GM18511 (cell line): ENCODE results near the gene TEX54.
"Not testable (repeated sequence)": the region's sequence is repeated elsewhere in the genome, so short reads cannot be mapped to it uniquely, and the experiment has no call there.

Experiments
- ATAC-seq: cut with Tn5 transposase; IDR thresholded peaks from one replicate; pipeline ENCODE4 v1.9.1; 2021; ENCODE audit warnings: mild to moderate bottlenecking, moderate library complexity; ENCODE audit not compliant: unreplicated experiment

Gene TEX54

DNA sequence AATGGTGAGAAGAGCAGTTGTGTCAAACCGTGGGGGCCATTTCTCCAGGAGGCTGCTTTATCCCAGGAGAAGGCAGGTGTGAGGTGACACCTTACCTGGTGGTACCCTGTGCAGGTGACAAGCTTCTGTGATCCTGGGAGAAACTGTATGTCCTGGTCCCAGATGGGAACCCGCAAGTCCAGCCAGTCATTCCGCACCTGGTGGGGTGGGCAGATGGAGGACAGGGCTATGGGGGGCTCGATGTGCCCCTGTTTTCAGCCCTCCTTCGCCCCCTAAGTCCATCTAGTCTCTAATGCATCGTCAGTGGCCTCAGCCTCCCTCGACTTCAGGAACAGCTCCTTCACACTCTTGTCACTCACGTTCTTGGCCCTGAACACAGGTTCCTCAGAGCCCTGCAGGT lies 2.7 kb upstream of the TEX54 start:
- ATAC-seq = no peak

DNA sequence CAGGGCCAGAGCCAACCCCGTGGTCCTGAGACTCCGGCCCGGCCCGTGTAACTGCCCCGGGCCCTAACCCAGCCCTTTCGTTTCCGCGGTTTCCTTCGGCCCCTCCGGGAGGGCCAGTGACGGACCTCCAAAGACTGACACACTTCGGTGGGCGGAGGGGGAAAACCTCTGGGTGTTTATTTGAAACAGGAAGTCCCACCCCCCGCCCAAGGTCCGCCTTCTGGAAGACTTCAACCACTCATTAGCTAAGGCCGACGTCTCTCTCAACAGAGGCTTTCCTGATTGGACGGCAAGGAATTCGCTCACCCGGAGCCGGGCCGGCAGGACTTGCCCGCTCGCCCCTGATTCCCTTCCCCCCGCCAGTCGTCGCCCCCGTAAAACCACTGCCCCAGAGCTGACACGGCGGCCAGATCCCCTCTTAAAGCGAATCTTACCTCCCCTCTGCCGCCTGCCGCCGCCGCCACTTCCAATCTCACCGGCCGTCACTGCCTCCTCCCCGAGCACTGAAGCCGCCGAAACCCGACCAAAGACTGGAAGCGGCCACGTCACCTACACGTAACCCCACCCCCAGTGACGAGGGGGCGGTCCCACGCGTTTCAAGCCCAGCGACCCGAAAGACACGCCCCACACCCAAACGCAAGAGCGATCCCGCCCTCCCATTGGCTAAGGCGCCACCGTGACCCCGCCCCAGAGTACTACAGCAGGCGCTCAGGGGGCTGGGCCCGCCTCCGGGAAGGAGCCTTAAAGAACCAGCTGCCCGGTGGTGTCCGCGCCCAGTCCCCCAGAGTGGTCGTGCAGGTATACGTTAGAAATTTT lies 913 bp downstream of the TEX54 start, which contains the start of gene STX5:
STX5 (minus strand) TSS at position 532 of the 816 bp plus-strand sequence. CDS start 808 bp downstream, outside the sequence.
- peak; percentile 88 for ATAC-seq

DNA sequence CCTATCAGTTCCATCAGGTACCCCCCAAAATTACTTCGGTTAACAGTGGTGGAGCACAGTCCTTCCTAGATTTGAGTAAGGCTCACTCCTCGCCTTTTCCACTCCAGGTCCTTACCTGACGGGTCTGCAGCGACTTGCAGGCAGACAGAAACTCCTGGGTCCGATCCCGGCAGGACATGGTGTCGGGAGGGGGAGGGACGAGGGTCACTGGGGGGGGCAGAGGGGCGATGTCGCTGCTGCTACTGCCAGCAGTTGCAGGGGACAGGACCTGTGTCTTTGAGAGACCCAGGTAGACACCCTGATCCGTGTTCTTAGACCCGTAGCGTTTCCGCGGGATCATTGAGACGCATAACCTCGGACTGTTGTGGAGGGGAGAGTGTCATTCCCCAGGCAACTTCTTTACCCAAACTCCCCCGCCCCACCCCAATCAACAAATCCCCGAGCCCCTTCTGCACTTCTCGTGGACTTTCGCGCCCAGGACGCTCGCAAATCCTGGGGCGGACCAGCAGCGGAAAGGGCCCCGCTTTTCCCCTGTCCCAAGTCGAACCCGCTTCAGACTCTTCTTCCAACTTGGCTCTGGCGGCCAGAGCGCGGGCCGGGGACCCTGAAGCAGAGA lies 1.6 kb downstream of the TEX54 start:
- ATAC-seq = peak; percentile 1

DNA sequence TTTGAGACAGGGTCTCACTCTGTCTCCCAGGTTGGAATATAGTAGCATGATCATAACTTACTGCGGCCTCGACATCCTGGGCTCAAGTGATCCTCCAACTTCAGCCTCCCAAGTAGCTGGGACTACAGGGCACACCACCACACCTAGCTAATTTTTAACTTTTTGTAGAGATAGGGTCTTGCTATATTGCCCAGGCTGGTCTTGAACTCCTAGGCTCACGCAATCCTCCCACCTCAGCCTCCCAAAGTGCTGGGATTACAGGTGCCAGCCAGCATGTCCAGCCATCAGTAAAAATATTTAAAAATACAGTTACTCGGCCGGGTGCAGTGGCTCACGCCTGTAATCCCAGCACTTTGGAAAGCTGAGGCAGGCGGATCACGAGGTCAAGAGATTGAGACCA lies 4.5 kb downstream of the TEX54 start:
- ATAC-seq = not testable (repeated sequence)

DNA sequence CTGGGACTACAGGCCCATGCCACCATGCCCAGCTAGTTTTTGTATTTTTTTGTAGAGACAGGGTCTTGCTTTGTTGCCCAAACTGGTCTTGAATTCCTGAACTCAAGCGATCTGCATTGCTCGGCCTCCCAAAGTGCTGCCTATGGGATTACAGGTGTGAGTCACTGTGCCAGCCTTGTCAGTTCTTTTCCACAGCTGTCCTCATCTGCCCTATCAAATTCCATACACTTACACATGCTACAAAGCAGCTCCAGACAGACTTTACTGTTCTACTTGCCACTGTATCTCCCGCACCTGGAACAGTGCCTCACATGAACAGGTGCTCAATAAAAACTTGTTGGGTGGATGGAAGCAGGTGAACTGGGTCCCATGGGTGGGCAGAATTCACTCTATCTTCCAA lies 9.0 kb downstream of the TEX54 start:
- ATAC-seq = no peak

DNA sequence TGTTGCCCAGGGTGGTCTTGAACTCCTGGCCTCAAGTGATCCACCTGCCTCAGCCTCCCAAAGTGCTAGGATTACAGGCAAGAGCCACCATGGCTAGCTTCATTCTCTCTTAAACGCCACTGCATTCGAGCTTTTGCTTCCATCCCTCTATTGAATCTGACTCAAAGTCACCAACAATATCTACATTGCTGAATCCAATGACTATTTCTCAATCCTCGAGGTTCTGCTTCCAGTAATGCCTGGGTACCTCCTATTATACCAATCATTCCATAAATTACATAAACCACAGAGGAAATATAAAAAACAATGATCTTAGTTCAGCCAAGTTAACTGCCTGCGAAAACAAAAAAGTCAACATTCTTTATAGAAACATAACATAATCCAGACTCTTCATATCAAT lies 15.5 kb downstream of the TEX54 start:
- no peak for ATAC-seq

DNA sequence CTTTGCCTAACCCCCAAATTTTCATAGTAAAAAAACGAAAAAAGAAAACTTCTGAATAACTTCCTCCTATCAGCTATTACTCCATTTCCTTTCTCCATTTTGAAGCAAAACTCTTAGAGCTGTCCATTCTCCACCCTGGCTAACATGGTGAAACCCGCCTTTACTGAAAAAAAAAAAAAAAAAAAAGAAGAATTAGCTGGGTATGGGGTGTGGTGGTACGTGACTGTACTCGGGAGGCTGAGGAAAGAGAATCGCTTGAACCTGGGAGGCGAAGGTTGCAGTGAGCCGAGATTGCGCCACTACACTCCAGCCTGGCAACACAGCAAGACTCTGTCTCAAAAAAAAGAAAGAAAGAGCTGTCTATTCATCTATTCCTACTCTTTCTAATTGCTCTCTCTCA lies 16.1 kb downstream of the TEX54 start:
- ATAC-seq = no peak

DNA sequence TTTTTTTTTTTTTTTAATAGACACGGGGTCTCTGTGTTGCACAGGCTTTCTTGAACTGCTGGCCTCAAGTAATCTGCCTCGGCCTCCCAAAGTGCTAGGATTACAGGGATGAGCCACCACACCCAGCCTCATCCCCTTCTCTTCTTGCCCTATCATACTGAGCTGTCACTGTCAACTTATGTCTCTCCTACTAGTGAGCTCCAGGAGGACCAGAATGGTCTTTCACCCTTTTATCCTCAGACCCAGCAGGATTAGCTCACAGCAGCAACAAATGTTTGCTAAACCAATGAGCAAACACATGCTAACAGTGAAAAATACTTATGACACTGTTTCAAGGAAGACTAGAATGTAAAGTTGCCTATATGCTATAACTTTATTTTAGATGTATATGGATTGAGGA lies 21.0 kb downstream of the TEX54 start:
- ATAC-seq = no peak

DNA sequence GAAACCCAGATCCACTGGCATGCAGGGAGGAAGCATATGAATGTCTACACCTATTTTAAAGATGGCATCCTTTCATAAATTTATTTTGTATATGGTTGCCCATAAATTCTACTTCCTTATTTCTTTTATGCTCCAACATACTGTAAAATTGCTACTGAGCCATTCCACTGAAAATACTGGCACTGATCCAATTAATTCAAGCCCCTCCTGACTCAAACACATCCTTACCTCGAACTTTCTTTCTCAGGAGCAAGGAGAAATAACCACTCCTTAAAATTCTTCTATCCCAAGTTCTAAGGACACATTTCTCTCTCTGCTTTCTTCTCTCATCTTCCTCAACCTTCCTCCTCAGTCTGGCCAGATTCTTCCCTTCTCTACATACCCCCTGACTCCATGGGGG lies 21.9 kb downstream of the TEX54 start:
- no peak for ATAC-seq

DNA sequence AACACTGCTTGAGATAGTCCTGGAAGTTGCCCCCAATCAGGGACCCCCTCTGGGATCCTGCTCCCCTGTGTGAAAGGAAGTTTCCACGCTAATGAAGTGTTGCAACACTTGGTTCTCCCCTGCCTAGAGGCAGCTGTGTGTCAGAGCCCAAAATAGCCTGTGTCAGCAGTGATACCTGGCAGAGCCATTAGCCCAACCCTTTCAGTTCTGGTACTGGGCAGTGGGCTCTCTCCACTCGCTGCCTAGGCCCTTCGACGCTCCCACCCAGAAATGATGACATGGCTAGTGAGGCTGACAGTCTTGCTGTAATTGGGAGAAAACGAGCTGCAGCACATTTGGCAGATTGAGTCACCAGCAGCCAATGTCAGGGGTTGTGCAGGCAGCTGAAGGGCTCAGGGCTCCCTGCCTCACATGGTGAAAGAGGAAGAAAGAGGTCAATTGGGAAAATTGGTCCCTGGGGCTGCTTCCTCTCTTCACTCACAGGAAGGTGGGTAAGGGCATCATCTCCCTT lies 26.0 kb downstream of the TEX54 start:
- ATAC-seq = no peak

DNA sequence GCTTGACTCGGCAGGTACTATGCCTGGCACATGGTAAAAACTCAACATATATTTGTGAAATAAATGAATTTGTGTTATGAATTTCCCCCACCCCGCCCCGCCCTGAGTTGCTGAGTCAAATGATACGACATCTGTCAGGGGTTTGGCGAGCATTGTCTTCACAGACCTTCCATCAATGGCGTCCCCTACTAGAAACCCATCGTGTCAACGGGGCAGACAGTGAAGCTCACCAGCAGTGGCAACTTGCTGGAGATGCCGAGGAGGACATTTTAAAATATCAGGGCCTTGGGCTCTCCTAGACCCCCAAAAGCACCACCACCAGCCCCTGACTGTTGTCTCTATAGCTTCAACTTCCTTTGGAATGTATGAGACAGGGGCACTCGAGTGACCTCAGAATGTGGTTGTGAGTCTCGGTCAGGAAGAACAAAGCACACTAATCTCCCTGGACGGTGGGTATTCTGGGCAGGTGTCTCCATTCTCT lies 26.6 kb downstream of the TEX54 start:
- no peak for ATAC-seq

DNA sequence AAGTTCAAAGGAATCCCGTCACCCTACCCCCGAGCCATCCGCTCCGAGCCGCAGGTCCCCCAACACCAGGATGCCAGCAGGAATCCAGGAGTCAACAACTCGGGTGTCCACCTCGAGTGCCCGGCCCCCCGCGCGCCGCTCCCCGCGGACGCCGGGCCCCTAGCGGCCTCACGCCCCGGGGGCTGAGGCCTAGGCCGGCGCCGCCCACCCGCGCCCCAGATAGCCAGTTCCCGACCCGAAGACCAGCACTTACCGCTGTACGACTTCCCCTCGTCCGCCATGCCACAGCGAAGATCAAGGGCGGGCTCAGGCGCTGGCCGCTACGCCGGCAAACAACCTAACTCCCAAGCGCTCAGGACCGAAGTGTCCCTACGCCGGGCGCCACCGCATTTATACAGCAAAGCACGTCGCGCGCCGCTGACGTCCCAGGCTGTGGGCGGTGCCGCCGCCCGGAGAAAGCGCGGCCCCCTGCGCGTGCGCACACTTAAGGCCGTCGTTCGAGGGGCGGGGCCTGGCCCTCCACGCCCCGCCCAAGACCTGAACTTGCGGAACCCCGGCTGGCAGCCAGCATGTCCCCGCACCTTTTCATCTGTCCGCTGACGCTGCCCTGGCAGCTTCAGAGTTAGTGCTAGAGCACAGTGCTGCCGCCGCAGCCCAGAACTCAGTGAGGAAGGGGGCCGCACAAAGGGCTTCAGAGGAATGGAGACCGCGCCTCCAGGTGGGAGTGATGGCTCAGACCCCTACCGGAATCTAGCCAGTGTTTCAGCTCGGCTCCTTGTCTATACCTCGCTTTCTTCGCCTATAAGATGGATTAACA lies 27.4 kb downstream of the TEX54 start, which contains the start of gene NXF1:
NXF1 (minus strand) TSS at position 365 of the 817 bp plus-strand sequence; CDS start at position 281, 84 bp downstream.
- ATAC-seq = peak; percentile 82

DNA sequence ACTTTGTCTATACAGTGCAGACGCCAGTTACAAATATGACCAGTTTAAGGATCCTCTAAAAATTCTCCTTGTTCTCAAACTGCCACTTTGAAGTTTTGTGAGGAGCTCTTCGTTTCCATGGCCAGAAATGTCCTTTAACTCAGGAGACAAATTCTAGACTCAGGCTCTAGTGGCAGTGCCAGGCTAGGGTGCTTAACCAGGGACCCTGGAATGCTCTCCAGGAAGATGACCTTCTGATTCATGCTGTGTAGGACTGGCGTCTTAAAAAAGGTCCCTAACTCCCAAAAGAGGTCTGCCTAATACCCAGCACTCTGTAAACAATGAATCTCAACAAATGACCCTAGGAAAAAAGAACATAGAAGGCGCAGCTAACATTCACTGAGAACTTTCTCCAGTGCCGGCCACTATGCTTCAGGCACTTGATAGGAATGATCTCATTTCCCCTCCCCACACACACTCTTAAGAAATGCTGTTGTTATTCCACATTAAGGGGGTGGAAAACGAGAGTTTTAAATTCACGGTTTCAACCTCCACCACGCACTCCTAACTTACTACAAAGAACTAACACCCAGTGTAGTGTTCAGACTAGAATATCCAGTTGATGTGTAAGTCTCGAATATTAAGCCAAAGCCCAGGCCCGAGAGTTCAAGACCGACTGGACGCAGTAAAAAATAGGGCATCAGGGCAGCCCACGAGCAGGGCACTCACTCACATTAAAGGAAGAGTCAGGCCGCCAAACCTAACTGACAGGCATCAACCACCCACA lies 28.1 kb downstream of the TEX54 start:
- ATAC-seq = peak; percentile 22

DNA sequence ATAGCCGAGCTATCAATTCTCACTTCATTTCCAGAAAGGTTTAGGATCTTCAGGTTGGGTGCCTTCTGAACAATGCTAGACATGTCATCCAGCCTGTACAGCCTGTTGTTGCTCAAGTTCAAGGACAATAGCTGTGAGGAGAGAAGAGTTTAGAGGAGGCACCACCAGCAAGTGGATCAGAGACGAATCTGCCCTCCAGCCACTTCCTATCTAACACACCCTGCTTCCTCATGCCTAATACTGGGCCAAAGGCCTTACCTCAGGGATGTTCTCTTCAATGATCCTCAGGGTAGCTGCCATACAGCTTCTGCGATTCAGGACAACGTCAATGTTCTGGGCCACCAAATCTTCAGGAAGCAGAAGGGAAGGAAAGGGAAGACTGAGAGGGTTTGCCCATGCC lies 31.6 kb downstream of the TEX54 start:
- ATAC-seq = no peak

DNA sequence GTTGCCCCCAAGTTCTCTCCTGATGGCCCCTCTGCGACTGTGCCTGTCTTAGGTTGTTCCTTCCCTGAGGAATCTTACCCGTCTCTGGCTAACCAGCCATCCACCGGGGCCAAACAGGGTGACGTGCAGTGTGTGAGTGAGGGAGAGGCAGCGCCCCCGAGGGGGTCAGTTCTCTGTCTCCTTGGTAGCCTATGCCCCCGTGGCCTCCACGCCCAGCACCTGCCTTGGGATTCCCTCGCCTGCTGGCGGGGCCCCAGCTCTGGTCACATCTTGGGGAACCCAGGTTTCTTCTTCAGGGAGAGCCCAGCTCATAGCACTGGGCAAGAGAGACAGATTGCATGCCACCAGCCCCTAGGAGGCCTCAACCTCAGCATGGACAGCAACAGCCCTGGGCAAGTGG lies 33.2 kb downstream of the TEX54 start:
- ATAC-seq = no peak

DNA sequence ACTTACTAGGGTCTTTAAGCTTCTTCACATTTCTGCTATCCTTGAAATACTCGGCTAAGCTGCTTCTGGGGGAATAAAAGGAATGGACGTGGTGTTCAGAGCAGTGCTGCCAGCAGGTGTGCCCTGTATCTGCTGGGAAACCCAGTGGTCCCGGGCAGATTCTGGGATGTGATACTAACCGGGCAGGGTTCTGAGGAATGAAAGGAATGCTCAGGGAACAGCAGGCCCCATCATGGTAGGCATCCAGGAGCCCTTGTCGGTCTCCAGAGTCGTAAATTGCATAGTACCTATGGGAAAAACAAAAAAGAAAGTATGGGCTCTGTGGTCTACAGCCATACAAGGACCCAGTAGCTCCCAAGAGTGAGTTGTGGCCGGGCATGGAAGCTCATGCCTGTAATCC lies 36.4 kb downstream of the TEX54 start:
- ATAC-seq = no peak

DNA sequence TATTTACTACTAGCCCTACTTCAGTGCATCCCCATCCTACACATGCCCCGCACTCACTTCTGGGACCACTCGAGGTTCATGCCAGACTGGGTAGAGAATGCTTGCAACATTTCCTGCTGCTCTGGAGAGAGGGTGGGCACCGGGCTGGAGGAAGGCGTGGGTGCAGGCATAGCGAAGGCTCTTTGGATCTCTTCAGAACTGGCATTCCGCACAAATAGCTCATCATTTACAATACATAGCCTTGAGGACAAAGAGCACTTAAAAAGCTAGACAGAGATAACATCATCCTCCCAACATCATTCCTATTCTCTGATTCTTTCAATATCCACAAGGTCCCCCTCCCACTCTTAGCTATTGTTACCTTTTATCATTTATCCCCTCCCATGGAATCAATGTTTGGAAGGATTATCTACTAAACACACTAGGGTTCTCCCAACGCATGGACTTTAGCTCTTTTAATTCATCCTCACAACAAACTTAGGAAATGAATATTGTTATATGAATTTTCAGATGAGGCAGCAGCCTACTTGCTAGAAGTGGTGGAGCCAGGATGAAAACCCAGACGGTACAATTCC lies 38.4 kb downstream of the TEX54 start:
- ATAC-seq = no peak

DNA sequence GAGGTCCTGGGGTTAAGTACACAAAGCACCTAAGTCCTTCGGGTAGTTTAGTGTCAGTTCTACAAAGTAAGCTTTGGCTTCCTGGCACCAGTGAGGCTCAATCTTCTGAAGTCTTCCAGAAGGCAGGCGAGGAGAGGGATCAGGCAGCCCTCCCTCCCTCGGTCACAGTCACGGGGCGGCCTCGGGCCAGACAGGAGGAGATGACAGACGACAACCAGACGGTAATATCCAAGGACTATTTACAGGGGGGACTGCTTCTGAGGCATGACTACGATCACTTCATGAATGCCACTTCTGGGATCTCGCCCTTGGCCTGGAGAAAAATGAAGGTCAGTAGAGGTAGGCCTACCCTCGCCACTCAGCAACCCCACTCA lies 40.5 kb downstream of the TEX54 start:
- ATAC-seq = no peak

DNA sequence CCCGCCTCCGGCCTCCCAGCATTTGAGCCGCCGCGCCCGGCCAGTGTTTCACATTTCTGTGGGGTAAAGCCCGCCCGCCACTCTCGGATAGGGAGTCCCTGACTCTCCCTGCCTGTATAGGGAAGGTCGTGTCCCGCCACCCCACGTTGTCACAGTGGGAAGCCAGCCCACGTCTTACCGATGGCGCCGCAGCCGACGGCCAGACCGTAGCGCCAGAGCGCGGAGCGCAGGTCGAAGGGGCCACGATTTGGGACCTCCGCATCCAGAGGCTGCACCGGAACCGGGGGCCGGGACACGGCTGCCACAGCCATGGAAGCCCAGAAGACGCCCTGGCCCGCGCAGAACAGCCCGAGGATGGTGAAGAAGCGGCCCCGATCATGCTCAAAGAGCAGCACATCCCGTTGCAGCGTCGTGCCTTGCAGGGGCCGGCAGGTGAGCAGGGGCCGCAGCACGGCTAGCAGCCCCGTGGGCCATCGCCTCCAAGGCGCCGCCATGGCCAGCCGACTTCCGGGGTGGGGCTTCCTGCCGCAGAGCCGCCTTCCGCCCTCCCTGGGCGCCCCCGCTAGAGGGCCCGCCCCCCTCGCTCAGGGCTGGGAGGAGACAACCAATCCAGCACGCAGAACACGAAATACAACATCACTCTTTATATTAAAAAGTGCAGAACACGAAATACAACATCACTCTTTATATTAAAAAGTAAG lies 41.0 kb downstream of the TEX54 start, which contains the start of gene TMEM223:
TMEM223 (minus strand) TSS at position 506 of the 701 bp plus-strand sequence; CDS start at position 494, 12 bp downstream.
- peak; percentile 73 for ATAC-seq
